Endodermal cell (in vitro differentiated cells): ENCODE data around the gene GGNBP2. TPM values are rescaled to one million over a fixed set of nuclear protein-coding genes. Genes with fewer than 3 reads are reported as not detected.

Experiments used
- DNase-seq: peaks from one replicate; pipeline ENCODE4 v3.0.0-alpha.2; 2017
- H3K27ac ChIP-seq: 2 replicates; pipeline ENCODE4 v1.5.1; 2013; ENCODE audit warnings: mild to moderate bottlenecking, low read depth, low read length, moderate library complexity
- H3K27me3 ChIP-seq: 2 replicates; pipeline ENCODE4 v1.6.1; 2013; ENCODE audit warnings: mild to moderate bottlenecking, low read length, moderate library complexity; ENCODE audit not compliant: insufficient read depth, control insufficient read depth, poor library complexity, severe bottlenecking
- H3K36me3 ChIP-seq: 2 replicates; pipeline ENCODE4 v1.7.0; 2013; ENCODE audit warnings: mild to moderate bottlenecking, low read length, moderate library complexity; ENCODE audit not compliant: control insufficient read depth, insufficient read depth
- H3K4me1 ChIP-seq: one replicate; pipeline ENCODE4 v1.7.0; 2013; ENCODE audit warnings: low read length; ENCODE audit not compliant: control insufficient read depth, insufficient read depth
- H3K4me3 ChIP-seq: 2 replicates; pipeline ENCODE4 v1.5.1; 2013; ENCODE audit warnings: mild to moderate bottlenecking, low read length, moderate library complexity
- H3K9ac ChIP-seq: 2 replicates; pipeline ENCODE4 v1.6.1; 2013; ENCODE audit warnings: mild to moderate bottlenecking, low read length, moderate library complexity; ENCODE audit not compliant: poor library complexity, severe bottlenecking; ENCODE audit errors: extremely low read depth
- H3K9me3 ChIP-seq: 2 replicates; pipeline ENCODE4 v1.6.1; 2013; ENCODE audit warnings: mild to moderate bottlenecking, low read length, moderate library complexity; ENCODE audit not compliant: control insufficient read depth
- H3K27ac Mint-ChIP-seq: 2 replicates; pipeline ENCODE4 v1.8.0; 2020; ENCODE audit warnings: mixed read lengths
- H3K27me3 Mint-ChIP-seq: 2 replicates; pipeline ENCODE4 v1.8.0; 2021; ENCODE audit warnings: mild to moderate bottlenecking, mixed read lengths; ENCODE audit not compliant: insufficient read depth
- H3K36me3 Mint-ChIP-seq: 2 replicates; pipeline ENCODE4 v1.8.0; 2020; ENCODE audit warnings: low read depth, mixed read lengths
- H3K4me1 Mint-ChIP-seq: 2 replicates; pipeline ENCODE4 v1.8.0; 2020; ENCODE audit warnings: mixed read lengths
- H3K4me3 Mint-ChIP-seq: 2 replicates; pipeline ENCODE4 v1.8.0; 2020; ENCODE audit warnings: mild to moderate bottlenecking, moderate library complexity, mixed read lengths
- H3K9me3 Mint-ChIP-seq: 2 replicates; pipeline ENCODE4 v1.8.0; 2020; ENCODE audit warnings: mild to moderate bottlenecking, mixed read lengths
- CTCF ChIP-seq: fragments of 200-600 bp; sonication (generic); conservative IDR thresholded peaks from 2 replicates; pipeline ENCODE4 v1.5.0; 2021; ENCODE audit warnings: antibody characterized with exemption, mild to moderate bottlenecking
- WGBS, 2 experiments: methylation state at CpG; one replicate each; pipeline versions ENCODE4 v1.1.5 to v1.1.7; 2013; ENCODE audit warnings: missing lambda C conversion rate in 2 of 2, mixed read lengths in 1 of 2; ENCODE audit not compliant: insufficient coverage in 1 of 2, insufficient read length in 1 of 2; 5-methylcytosine and 5-hydroxymethylcytosine counted together
- total RNA-seq, 2 donors: library from RNA; stranded (reverse); fragmentation: NEBNext Ultra II Directional in 1 of 2; extraction: Animal tissue kit (Norgen Biotek cat#: 25700) in 1 of 2; gene quantifications; 2 replicates in 1 of 2; 3 replicates in 1 of 2; pipeline ENCODE4 v1.2.1, GENCODE V29; 2021

Gene GGNBP2
- total RNA-seq, 2 donors from 2014 or later = 56.8 to 61.6 TPM

GRCh38 chr17:36523113-36523512 is 21.6 kb upstream of the GGNBP2 start:
- TF ChIP-seq CTCF = no peak
- H3K36me3 ChIP-seq = peaks cover 89% of the 10 kb centered on the region
- 96 to 100% methylated on average over 1 to 2 of the region's 2 CpGs for WGBS, 2 experiments

GRCh38 chr17:36524428-36524876 is 20.3 kb upstream of the GGNBP2 start:
- H3K4me1 Mint-ChIP-seq = peaks cover 2% of the 10 kb centered on the region
- H3K36me3 Mint-ChIP-seq = peaks cover 67% of the 10 kb centered on the region
- H3K4me3 Mint-ChIP-seq = no peak overlapping the region
- H3K27ac ChIP-seq = no peak overlapping the region
- H3K9me3 ChIP-seq = no peaks in the 10 kb centered on the region
- no peak overlapping the region for H3K9ac ChIP-seq
- TF ChIP-seq CTCF = no peak
- no peaks in the 10 kb centered on the region for H3K9me3 Mint-ChIP-seq
- DNase-seq = no peak
- no peak overlapping the region for H3K4me3 ChIP-seq
- H3K27ac Mint-ChIP-seq = no peak overlapping the region
- no peaks in the 10 kb centered on the region for H3K27me3 Mint-ChIP-seq
- H3K36me3 ChIP-seq = peaks cover 91% of the 10 kb centered on the region
- 95 to 100% methylated on average over 3 to 4 of the region's 4 CpGs for whole genome bisulfite sequencing, 2 experiments
- no peaks in the 10 kb centered on the region for H3K4me1 ChIP-seq
- no peaks in the 10 kb centered on the region for H3K27me3 ChIP-seq

More at GRCh38 chr17:36523113-36523512, 21.6 kb upstream of the GGNBP2 start:
- no peaks in the 10 kb centered on the region for H3K4me1 ChIP-seq
- Mint-ChIP-seq H3K27me3 (no peaks in the 10 kb centered on the region), H3K27ac (no peak overlapping the region), H3K4me1 (peaks cover 2% of the 10 kb centered on the region), H3K36me3 (peaks cover 71% of the 10 kb centered on the region), H3K4me3 (no peak overlapping the region), H3K9me3 (no peaks in the 10 kb centered on the region)
- H3K9ac ChIP-seq = no peak overlapping the region
- H3K27ac ChIP-seq = no peak overlapping the region
- no peaks in the 10 kb centered on the region for H3K9me3 ChIP-seq
- no peak for DNase-seq
- no peak overlapping the region for H3K4me3 ChIP-seq
- H3K27me3 ChIP-seq = no peaks in the 10 kb centered on the region

- H3K4me3 Mint-ChIP-seq = no peak overlapping the region
- H3K27ac ChIP-seq = no peak overlapping the region
Observed at GRCh38 chr17:36525113-36525512, 19.6 kb upstream of the GGNBP2 start.

More at GRCh38 chr17:36525113-36525512, 19.6 kb upstream of the GGNBP2 start:
- Mint-ChIP-seq H3K27ac (no peak overlapping the region), H3K27me3 (no peaks in the 10 kb centered on the region), H3K9me3 (no peaks in the 10 kb centered on the region), H3K4me1 (no peaks in the 10 kb centered on the region), H3K36me3 (peaks cover 63% of the 10 kb centered on the region)
- H3K36me3 ChIP-seq = peaks cover 91% of the 10 kb centered on the region
- no peaks in the 10 kb centered on the region for H3K27me3 ChIP-seq
- H3K4me3 ChIP-seq = no peak overlapping the region
- no peak overlapping the region for H3K9ac ChIP-seq
- H3K9me3 ChIP-seq = no peaks in the 10 kb centered on the region
- no peaks in the 10 kb centered on the region for H3K4me1 ChIP-seq
- no peak for DNase-seq
- 100% methylated on average over 2 of the region's 2 CpGs for WGBS, 2 experiments
- no peak for TF ChIP-seq CTCF
